Upper lobe of left lung (tissue), 4 donors: ENCODE measurements around the gene ANO10.

Experiments used
- CTCF ChIP-seq, 6 experiments: fragments of 450-650 bp in 4 of 6; fragments of 200-600 bp in 2 of 6; sonication (generic) in 2 of 6; IDR thresholded peaks; one replicate each; pipeline ENCODE4 v1.5.1; 2016 to 2019; ENCODE audit warnings: antibody characterized with exemption in 6 of 6
- EP300 ChIP-seq, 4 donors: sonication (generic); formaldehyde crosslinking; IDR thresholded peaks; one replicate each; pipeline ENCODE4 v1.5.1; 2017; ENCODE audit warnings: antibody characterized with exemption in 4 of 4, control low read depth in 2 of 4
- POLR2A ChIP-seq, 4 donors: fragments of 450-650 bp; IDR thresholded peaks; one replicate each; pipeline ENCODE4 v1.5.1; 2016 to 2017; ENCODE audit warnings: antibody characterized with exemption in 4 of 4, mild to moderate bottlenecking in 2 of 4
- POLR2AphosphoS5 ChIP-seq, 2 donors: sonication (generic); formaldehyde crosslinking; IDR thresholded peaks; one replicate each; pipeline ENCODE4 v1.5.1; 2017; ENCODE audit warnings: antibody characterized with exemption in 2 of 2

- no peak for TF ChIP-seq CTCF (IDR thresholded peaks at IDR 0.05)
- TF ChIP-seq POLR2A (IDR thresholded peaks at IDR 0.05): no peak
- no peak for TF ChIP-seq POLR2AphosphoS5 (IDR thresholded peaks at IDR 0.05)
- TF ChIP-seq EP300 (IDR thresholded peaks at IDR 0.05): no peak
Observed at GRCh38 chr3:43448098-43448497, 173.7 kb downstream of the ANO10 start.
